B cell (primary cell): Measurements from ENCODE around the gene SHMT2. TPM values are rescaled to one million over a fixed set of nuclear protein-coding genes. Genes with fewer than 3 reads are reported as not detected.

Experiments used
- ATAC-seq: fragments of 200-7000 bp; cut with Tn5 transposase; one replicate; pipeline ENCODE4 v1.10.0; 2021; ENCODE audit warnings: low read depth, mild to moderate bottlenecking, moderate number of reproducible peaks, moderate library complexity
- CTCF ChIA-PET: fragments of 350-600 bp; sonication (Branson Sonifier 250); formaldehyde crosslinking; loops from one replicate; lab custom pipeline; 2021; ENCODE audit warnings: antibody characterized with exemption, inconsistent platforms; lab: Charles Lee
- POLR2A ChIA-PET: fragments of 350-600 bp; sonication (Branson Sonifier 250); formaldehyde crosslinking; loops from one replicate; lab custom pipeline; 2021; ENCODE audit warnings: antibody characterized with exemption; lab: Charles Lee
- DNase-seq: peaks from one replicate; pipeline ENCODE4 v3.0.0; 2013
- H2AFZ ChIP-seq: 2 replicates; pipeline ENCODE4 v1.6.1; 2012; ENCODE audit warnings: mild to moderate bottlenecking, low read depth, low read length; ENCODE audit not compliant: insufficient read depth, poor library complexity, severe bottlenecking
- H3K27ac ChIP-seq, 2 donors: 1 replicate in 1 of 2; 2 replicates in 1 of 2; pipeline ENCODE4 v1.5.1; 2012 to 2013; ENCODE audit warnings: low read length in 2 of 2, mild to moderate bottlenecking in 2 of 2, moderate library complexity in 1 of 2
- H3K27me3 ChIP-seq, 4 experiments: fragments of 200-600 bp in 1 of 4; sonication (generic) in 1 of 4; replicated peaks in 1 of 4; 1 replicate in 2 of 4; 2 replicates in 2 of 4; pipeline versions ENCODE4 v1.6.1 to v1.7.0; 2013 to 2016; ENCODE audit warnings: low read length in 3 of 4, mild to moderate bottlenecking in 2 of 4, mixed read lengths in 1 of 4, moderate library complexity in 1 of 4; ENCODE audit not compliant: insufficient read depth in 4 of 4, control insufficient read depth in 3 of 4; ENCODE audit errors: control extremely low read depth in 1 of 4
- H3K36me3 ChIP-seq, 2 experiments: replicated peaks in 1 of 2; 1 replicate in 1 of 2; 2 replicates in 1 of 2; pipeline versions ENCODE4 v1.6.1 to v1.7.1; 2013; ENCODE audit warnings: low read length in 1 of 2; ENCODE audit not compliant: insufficient read depth in 2 of 2, control insufficient read depth in 1 of 2; ENCODE audit errors: control extremely low read depth in 1 of 2, extremely low read depth in 1 of 2
- H3K4me1 ChIP-seq, 2 donors: fragments of 200-600 bp in 1 of 2; sonication (generic) in 1 of 2; 1 replicate in 1 of 2; 2 replicates in 1 of 2; pipeline versions ENCODE4 v1.5.1 to v1.6.1; 2013 to 2017; ENCODE audit warnings: low read length in 2 of 2; ENCODE audit not compliant: control insufficient read depth in 2 of 2, insufficient read depth in 2 of 2
- H3K4me2 ChIP-seq: replicated peaks from 2 replicates; pipeline ENCODE3; 2012; ENCODE audit warnings: mild to moderate bottlenecking, low read depth, low read length; ENCODE audit not compliant: poor library complexity, severe bottlenecking
- H3K4me3 ChIP-seq, 5 experiments: fragments of 200-600 bp in 1 of 5; sonication (generic) in 1 of 5; 1 replicate in 3 of 5; 2 replicates in 2 of 5; pipeline versions ENCODE4 v1.5.1 to v1.7.0; 2011 to 2016; ENCODE audit warnings: low read length in 4 of 5, mild to moderate bottlenecking in 4 of 5, low read depth in 2 of 5, control low read depth in 1 of 5, moderate library complexity in 1 of 5; ENCODE audit not compliant: insufficient read depth in 1 of 5; ENCODE audit errors: control extremely low read depth in 1 of 5, extremely low read depth in 1 of 5
- H3K79me2 ChIP-seq: fragments of 200-600 bp; sonication (generic); one replicate; pipeline ENCODE4 v1.6.0; 2016; ENCODE audit warnings: low read length; ENCODE audit not compliant: control insufficient read depth, insufficient read depth
- H3K9ac ChIP-seq: fragments of 200-600 bp; sonication (generic); 2 replicates; pipeline ENCODE4 v1.6.1; 2017; ENCODE audit warnings: mild to moderate bottlenecking, low read length, moderate library complexity
- H3K9me3 ChIP-seq, 3 donors: one replicate each; pipeline versions ENCODE4 v1.6.1 to v1.7.1; 2013; ENCODE audit warnings: low read length in 2 of 3; ENCODE audit not compliant: control insufficient read depth in 2 of 3, insufficient read depth in 1 of 3; ENCODE audit errors: control extremely low read depth in 1 of 3
- H4K20me1 ChIP-seq: 2 replicates; pipeline ENCODE4 v1.6.0; 2012; ENCODE audit warnings: mild to moderate bottlenecking, low read length; ENCODE audit not compliant: insufficient read depth, control insufficient read depth, poor library complexity, severe bottlenecking
- H3K27ac Mint-ChIP-seq: one replicate; pipeline ENCODE4 v1.8.0; 2021; ENCODE audit warnings: mixed read lengths
- H3K27me3 Mint-ChIP-seq: one replicate; pipeline ENCODE4 v1.8.0; 2021; ENCODE audit warnings: mixed read lengths
- H3K4me1 Mint-ChIP-seq: one replicate; pipeline ENCODE4 v1.8.0; 2021; ENCODE audit warnings: mixed read lengths
- H3K4me3 Mint-ChIP-seq: one replicate; pipeline ENCODE4 v1.8.0; 2021; ENCODE audit warnings: mixed read lengths
- H3K9me3 Mint-ChIP-seq: one replicate; pipeline ENCODE4 v1.8.0; 2022; ENCODE audit warnings: mixed read lengths; ENCODE audit not compliant: insufficient read depth
- EZH2 ChIP-seq: IDR thresholded peaks from 2 replicates; pipeline ENCODE4 v1.6.1; 2012; ENCODE audit warnings: borderline replicate concordance, low read depth, mild to moderate bottlenecking, moderate library complexity, low read length; ENCODE audit not compliant: insufficient read depth, poor library complexity, severe bottlenecking
- WGBS: methylation state at CpG from one replicate; pipeline ENCODE4 v1.1.5; 2013; ENCODE audit warnings: missing lambda C conversion rate; ENCODE audit not compliant: insufficient coverage; 5-methylcytosine and 5-hydroxymethylcytosine counted together
- intact Hi-C: fragments of 100-400 bp; cut with micrococcal nuclease; formaldehyde crosslinking; loops from one replicate; pipeline ENCODE4 v1.10.0; 2022
- polyA plus RNA-seq: library from polyadenylated mRNA; depleted of rRNA; stranded (reverse); fragments of >200 nt; gene quantifications from 2 replicates; pipeline ENCODE4 v1.2.3, GENCODE V29; 2012
- total RNA-seq, 2 donors: library from RNA; stranded (reverse); fragments of 120-200 nt in 1 of 2; gene quantifications; 1 replicate in 1 of 2; 2 replicates in 1 of 2; pipeline versions ENCODE4 v1.2.3 to v1.2.4, GENCODE V29; 2013 to 2022
- TF ChIP-seq, protein P1 (sequence below): fragments of 200-600 bp; IDR thresholded peaks from one replicate; pipeline ENCODE4 v1.8.0; 2022; ENCODE audit warnings: antibody characterized with exemption, mild to moderate bottlenecking

SHMT2 gene
- total and polyA plus RNA-seq, 2 donors (not counting 1 experiment from before 2014, with no cell fraction given) = 166 to 236 TPM

DNA sequence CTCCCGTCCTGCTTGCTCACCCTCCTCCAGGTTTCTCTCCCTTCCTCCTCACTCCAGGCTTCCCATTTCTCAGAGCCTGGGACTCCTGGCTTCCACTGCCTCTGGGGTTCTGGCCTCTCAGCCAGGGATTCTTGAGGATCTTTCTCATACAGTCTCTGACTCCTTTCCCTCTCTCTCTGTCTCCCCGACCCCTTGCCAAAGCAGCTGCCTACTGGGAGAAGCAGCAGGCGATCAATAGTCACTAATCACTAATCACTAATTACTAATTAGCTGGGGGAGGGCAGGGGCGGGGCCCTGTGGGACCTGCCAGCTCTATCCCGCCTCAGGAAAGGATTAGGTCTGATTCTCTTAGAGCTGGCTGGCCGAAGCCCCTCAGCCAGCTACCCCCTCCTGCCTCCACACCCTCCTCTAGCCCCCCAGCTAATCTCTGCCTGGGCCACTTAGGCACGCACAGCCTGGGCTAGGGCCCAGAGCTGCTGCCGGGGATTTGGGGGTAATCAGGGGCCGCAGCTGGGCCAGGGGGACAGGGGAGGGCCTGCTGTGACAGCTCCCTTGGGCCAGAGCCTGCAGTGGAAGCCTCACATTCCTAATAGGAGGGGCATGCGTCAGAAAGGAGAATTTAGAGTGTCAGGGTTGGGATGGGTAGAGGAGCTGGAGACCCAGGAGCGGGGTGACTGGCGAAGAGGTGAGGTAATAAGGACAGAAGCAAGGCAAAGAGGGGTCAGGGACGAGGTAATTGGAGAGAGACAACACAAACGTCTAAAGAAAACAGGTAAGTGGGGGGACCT lies 10.1 kb upstream of the SHMT2 start:
- Histone ChIP-seq H3K4me1 (peaks cover 80 to 82% of the 10 kb centered on the region in 2 donors), H3K36me3 (no peaks in the 10 kb centered on the region), H3K4me3 (no peak overlapping the region), H3K27ac (no peak overlapping the region), H3K4me2 (no peak overlapping the region), H3K9ac (no peak overlapping the region), H3K79me2 (peaks cover 5% of the 10 kb centered on the region), H2AFZ (no peak overlapping the region), H3K9me3 (peaks cover 0 to 43% (median 0%) of the 10 kb centered on the region in 3 donors), H3K27me3 (peaks cover 0 to 93% (median 61%) of the 10 kb centered on the region in 4 experiments), H4K20me1 (peaks cover 30% of the 10 kb centered on the region)
- Mint-ChIP-seq H3K27me3 (peaks cover 63% of the 10 kb centered on the region), H3K9me3 (no peaks in the 10 kb centered on the region), H3K27ac (no peak overlapping the region), H3K4me3 (no peak overlapping the region), H3K4me1 (peaks cover 72% of the 10 kb centered on the region)
- ChIA-PET CTCF (interaction anchor here (1.2 to 8.8 kb wide), 2 partner anchors 17 to 95 kb away, joined by 4 to 838 read pairs; partner anchors contain the start of genes SHMT2 and STAC3), POLR2A (interaction anchor here (1.0 kb wide), 1 partner anchor 10 kb away, joined by 4 read pairs; the partner anchor contains the start of gene SHMT2)
- ATAC-seq = no peak
- 62% methylated on average over 13 of the region's 14 CpGs for WGBS
- TF ChIP-seq EZH2 = peak; percentile 34
- TF ChIP-seq, protein P1, sequence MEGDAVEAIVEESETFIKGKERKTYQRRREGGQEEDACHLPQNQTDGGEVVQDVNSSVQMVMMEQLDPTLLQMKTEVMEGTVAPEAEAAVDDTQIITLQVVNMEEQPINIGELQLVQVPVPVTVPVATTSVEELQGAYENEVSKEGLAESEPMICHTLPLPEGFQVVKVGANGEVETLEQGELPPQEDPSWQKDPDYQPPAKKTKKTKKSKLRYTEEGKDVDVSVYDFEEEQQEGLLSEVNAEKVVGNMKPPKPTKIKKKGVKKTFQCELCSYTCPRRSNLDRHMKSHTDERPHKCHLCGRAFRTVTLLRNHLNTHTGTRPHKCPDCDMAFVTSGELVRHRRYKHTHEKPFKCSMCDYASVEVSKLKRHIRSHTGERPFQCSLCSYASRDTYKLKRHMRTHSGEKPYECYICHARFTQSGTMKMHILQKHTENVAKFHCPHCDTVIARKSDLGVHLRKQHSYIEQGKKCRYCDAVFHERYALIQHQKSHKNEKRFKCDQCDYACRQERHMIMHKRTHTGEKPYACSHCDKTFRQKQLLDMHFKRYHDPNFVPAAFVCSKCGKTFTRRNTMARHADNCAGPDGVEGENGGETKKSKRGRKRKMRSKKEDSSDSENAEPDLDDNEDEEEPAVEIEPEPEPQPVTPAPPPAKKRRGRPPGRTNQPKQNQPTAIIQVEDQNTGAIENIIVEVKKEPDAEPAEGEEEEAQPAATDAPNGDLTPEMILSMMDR = no peak
- DNase-seq = no peak
- intact Hi-C loops = no loop called here
